Measurements from ENCODE around the gene ZNF431. TPM values are rescaled to one million over a fixed set of nuclear protein-coding genes. Genes with fewer than 3 reads are reported as not detected.

ZNF431 gene
- total RNA-seq, 4 donors from 2014 or later: 6.5 to 12.5 (median 9.9) TPM

DNA sequence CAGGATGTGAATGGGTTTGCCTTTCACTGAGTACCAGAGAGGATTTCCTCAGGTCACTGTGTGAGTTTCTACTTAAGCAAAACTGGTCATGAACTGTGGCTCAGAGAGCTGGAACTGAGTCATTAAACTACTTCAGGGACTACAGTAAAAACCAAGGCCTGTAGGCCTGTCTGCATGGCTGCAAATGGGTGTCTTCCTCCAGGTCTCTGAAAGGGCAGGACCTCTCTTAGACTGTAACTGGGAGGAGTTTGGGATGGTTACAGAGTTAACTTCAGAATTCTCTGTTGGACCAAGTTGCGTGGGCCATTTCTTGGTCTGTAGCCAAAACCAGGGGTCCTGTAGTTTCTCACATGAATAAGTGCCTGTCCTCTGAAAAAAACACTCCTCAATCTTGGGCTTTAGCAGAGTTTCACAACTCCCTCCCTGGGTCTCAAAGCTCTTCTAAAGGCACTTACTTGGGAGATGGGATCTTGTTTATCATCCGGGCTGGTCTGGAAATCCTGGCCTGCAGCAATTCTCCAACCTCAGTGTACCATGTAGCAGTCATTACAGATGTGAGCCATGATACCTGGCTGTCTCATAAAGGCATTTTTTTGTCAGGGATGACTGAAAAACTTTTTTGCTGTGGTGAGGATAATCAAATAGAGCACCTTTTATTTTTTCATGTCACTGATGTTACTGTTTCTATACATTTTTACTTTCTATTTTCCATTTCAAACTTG is 40.2 kb upstream of the ZNF431 start:
- H3K4me3 ChIP-seq: no peak overlapping the region
- peaks cover 0 to 45% of the 10 kb centered on the region in 2 donors for H3K36me3 ChIP-seq
- ATAC-seq: no peak
- no peaks in the 10 kb centered on the region for H3K27me3 ChIP-seq
- H3K9me3 ChIP-seq: no peaks in the 10 kb centered on the region
- H3K27ac ChIP-seq: no peak overlapping the region
- WGBS, 2 donors (ENCODE audit: low coverage in 1 of 2): 40 to 50% methylated on average over 1 to 2 of the region's 2 CpGs
- H3K4me1 ChIP-seq: no peaks in the 10 kb centered on the region
- TF ChIP-seq EP300 (IDR thresholded peaks at IDR 0.05) (no peak), POLR2AphosphoS5 (IDR thresholded peaks at IDR 0.05) (no peak), POLR2A (IDR thresholded peaks at IDR 0.05) (no peak)
- TF ChIP-seq, protein P1, sequence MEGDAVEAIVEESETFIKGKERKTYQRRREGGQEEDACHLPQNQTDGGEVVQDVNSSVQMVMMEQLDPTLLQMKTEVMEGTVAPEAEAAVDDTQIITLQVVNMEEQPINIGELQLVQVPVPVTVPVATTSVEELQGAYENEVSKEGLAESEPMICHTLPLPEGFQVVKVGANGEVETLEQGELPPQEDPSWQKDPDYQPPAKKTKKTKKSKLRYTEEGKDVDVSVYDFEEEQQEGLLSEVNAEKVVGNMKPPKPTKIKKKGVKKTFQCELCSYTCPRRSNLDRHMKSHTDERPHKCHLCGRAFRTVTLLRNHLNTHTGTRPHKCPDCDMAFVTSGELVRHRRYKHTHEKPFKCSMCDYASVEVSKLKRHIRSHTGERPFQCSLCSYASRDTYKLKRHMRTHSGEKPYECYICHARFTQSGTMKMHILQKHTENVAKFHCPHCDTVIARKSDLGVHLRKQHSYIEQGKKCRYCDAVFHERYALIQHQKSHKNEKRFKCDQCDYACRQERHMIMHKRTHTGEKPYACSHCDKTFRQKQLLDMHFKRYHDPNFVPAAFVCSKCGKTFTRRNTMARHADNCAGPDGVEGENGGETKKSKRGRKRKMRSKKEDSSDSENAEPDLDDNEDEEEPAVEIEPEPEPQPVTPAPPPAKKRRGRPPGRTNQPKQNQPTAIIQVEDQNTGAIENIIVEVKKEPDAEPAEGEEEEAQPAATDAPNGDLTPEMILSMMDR (IDR thresholded peaks at IDR 0.05): no peak

DNA sequence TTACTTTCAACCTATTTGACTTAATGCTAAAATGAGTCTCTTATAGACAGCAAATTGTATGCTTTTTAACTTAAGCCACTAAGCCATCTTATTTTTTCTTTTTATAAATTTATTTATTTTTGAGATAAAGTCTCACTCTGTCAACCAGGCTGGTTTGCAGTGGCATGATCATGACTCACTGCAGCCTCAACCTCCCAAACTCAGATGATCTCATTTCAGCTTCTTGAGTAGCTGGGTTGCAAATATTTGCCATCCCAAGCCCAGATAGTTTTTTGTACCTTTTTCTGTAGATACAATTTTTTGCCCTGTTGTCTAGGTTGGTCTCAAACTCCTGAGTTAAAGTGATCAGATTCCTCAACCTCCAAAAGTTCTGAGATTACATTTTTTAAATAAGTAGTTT is 32.7 kb upstream of the ZNF431 start:
- Histone ChIP-seq H3K4me1 (no peaks in the 10 kb centered on the region), H3K36me3 (peaks cover 0 to 33% of the 10 kb centered on the region in 2 donors), H3K4me3 (no peak overlapping the region), H3K9me3 (peaks cover 0 to 8% (median 0%) of the 10 kb centered on the region in 3 donors), H3K27ac (no peak overlapping the region), H3K27me3 (no peaks in the 10 kb centered on the region)
- TF ChIP-seq, protein P1 (IDR thresholded peaks at IDR 0.05): no peak
- TF ChIP-seq EP300 (IDR thresholded peaks at IDR 0.05) (no peak), POLR2AphosphoS5 (IDR thresholded peaks at IDR 0.05) (no peak), POLR2A (IDR thresholded peaks at IDR 0.05) (no peak)
- ATAC-seq: no peak

DNA sequence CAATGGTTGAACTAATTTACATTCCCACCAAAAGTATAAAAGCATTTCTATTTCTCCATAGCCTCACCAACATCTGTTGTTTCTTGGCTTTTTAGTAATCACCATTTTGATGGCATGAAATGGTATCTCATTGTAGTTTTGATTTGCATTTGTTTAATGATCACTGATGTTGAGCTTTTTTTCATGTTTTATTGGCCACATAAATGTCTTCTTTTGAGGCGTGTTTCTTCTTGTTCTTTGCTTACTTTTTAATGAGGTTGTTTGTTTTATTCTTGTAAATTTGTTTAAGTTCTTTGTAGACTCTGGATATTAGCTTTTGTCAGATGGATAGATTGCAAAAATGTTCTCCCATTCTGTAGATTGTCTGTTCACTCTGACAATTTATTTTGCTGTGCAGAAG is 31.7 kb upstream of the ZNF431 start:
- H3K4me1 ChIP-seq: no peaks in the 10 kb centered on the region
- H3K9me3 ChIP-seq: peaks cover 0 to 13% (median 0%) of the 10 kb centered on the region in 3 donors
- peaks cover 0 to 38% of the 10 kb centered on the region in 2 donors for H3K36me3 ChIP-seq
- TF ChIP-seq EP300 (IDR thresholded peaks at IDR 0.05): no peak
- no peak for TF ChIP-seq POLR2A (IDR thresholded peaks at IDR 0.05)
- TF ChIP-seq, protein P1 (IDR thresholded peaks at IDR 0.05): no peak
- TF ChIP-seq POLR2AphosphoS5 (IDR thresholded peaks at IDR 0.05): no peak
- H3K4me3 ChIP-seq: no peak overlapping the region
- no peaks in the 10 kb centered on the region for H3K27me3 ChIP-seq
- no peak overlapping the region for H3K27ac ChIP-seq
- WGBS, 2 donors (ENCODE audit: low coverage in 1 of 2): 79 to 88% methylated on average over 1 of the region's 1 CpG
- no peak for ATAC-seq

DNA sequence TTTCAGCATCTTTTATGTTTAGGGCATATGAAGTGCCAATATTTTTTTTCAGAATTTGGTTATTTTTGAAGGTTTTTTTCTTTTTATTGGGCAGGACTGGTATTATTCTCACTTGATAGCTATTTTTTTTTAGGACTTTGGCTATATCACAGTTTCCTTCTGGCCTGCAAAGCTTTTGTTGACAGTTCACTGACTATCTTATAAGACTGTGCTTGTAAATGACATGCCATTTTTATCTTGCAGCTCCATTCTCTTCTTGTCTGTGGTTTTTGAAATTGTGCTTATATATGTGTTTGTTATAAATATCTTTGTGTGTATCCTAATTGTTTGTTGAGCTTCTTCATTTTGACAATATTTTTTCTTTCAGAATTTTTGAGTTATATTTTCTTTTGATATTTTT is 26.4 kb upstream of the ZNF431 start:
- Histone ChIP-seq H3K27ac (no peak overlapping the region), H3K4me3 (no peak overlapping the region), H3K9me3 (peaks cover 0 to 13% (median 0%) of the 10 kb centered on the region in 3 donors), H3K27me3 (no peaks in the 10 kb centered on the region), H3K36me3 (peaks cover 3 to 48% of the 10 kb centered on the region in 2 donors), H3K4me1 (no peaks in the 10 kb centered on the region)
- TF ChIP-seq, protein P1 (IDR thresholded peaks at IDR 0.05): no peak
- no peak for TF ChIP-seq POLR2AphosphoS5 (IDR thresholded peaks at IDR 0.05)
- TF ChIP-seq EP300 (IDR thresholded peaks at IDR 0.05): no peak
- no peak for TF ChIP-seq POLR2A (IDR thresholded peaks at IDR 0.05)
- no peak for ATAC-seq

Measured in gastroesophageal sphincter (tissue), 4 donors.